GM23248 (cell line): ENCODE measurements around the gene HBA1. TPM values are rescaled to one million over a fixed set of nuclear protein-coding genes. Genes with fewer than 3 reads are reported as not detected.

Experiments
- DNase-seq: peaks from one replicate; pipeline ENCODE4 v3.0.0-alpha.2; 2015
- H2AFZ ChIP-seq: fragments of 200-600 bp; sonication (generic); 2 replicates; pipeline ENCODE4 v1.6.1; 2016; ENCODE audit warnings: antibody characterized with exemption
- H3F3A ChIP-seq: fragments of 200-600 bp; sonication (generic); 2 replicates; pipeline ENCODE4 v1.6.1; 2016; ENCODE audit warnings: mild to moderate bottlenecking, antibody characterized with exemption, mixed run types; ENCODE audit not compliant: insufficient read depth
- H3K27ac ChIP-seq: fragments of 200-600 bp; sonication (generic); 2 replicates; pipeline ENCODE4 v1.5.1; 2016; ENCODE audit warnings: mild to moderate bottlenecking
- H3K27me3 ChIP-seq: fragments of 200-600 bp; sonication (generic); replicated peaks from 2 replicates; pipeline ENCODE4 v1.6.1; 2016; ENCODE audit warnings: mild to moderate bottlenecking; ENCODE audit not compliant: insufficient read depth
- H3K36me3 ChIP-seq: fragments of 200-600 bp; sonication (generic); 2 replicates; pipeline ENCODE4 v1.6.1; 2016; ENCODE audit warnings: low read depth, mild to moderate bottlenecking
- H3K4me1 ChIP-seq: fragments of 200-600 bp; sonication (generic); 2 replicates; pipeline ENCODE4 v1.6.1; 2016; ENCODE audit warnings: mild to moderate bottlenecking; ENCODE audit not compliant: insufficient read depth
- H3K4me2 ChIP-seq: fragments of 200-600 bp; sonication (generic); one replicate; pipeline ENCODE4 v1.6.1; 2016; ENCODE audit warnings: mild to moderate bottlenecking; ENCODE audit not compliant: unreplicated experiment
- H3K4me3 ChIP-seq: fragments of 200-600 bp; sonication (generic); 2 replicates; pipeline ENCODE4 v1.5.1; 2016; ENCODE audit warnings: mild to moderate bottlenecking
- H3K79me2 ChIP-seq: fragments of 200-600 bp; sonication (generic); 2 replicates; pipeline ENCODE4 v1.6.1; 2016; ENCODE audit warnings: mild to moderate bottlenecking; ENCODE audit not compliant: insufficient read depth
- H3K9ac ChIP-seq: fragments of 200-600 bp; sonication (generic); 2 replicates; pipeline ENCODE4 v1.6.1; 2016; ENCODE audit warnings: mild to moderate bottlenecking
- H3K9me2 ChIP-seq: fragments of 200-600 bp; sonication (generic); 2 replicates; pipeline ENCODE4 v1.6.1; 2016; ENCODE audit warnings: mixed run types, mild to moderate bottlenecking, moderate library complexity; ENCODE audit not compliant: insufficient read depth
- H3K9me3 ChIP-seq: fragments of 200-600 bp; sonication (generic); one replicate; pipeline ENCODE4 v1.6.1; 2017; ENCODE audit warnings: low read depth
- H4K20me1 ChIP-seq: fragments of 200-600 bp; sonication (generic); 2 replicates; pipeline ENCODE4 v1.6.0; 2016; ENCODE audit not compliant: insufficient read depth
- EZH2 ChIP-seq: fragments of 200-600 bp; sonication (generic); IDR thresholded peaks from 2 replicates; pipeline ENCODE4 v1.6.1; 2018; ENCODE audit warnings: antibody characterized with exemption, mild to moderate bottlenecking; ENCODE audit not compliant: insufficient read depth, poor library complexity, severe bottlenecking
- EZH2phosphoT487 ChIP-seq: fragments of 200-600 bp; sonication (generic); IDR thresholded peaks from 2 replicates; pipeline ENCODE4 v1.6.1; 2018; ENCODE audit warnings: antibody characterized with exemption, moderate library complexity, mild to moderate bottlenecking, low read depth; ENCODE audit not compliant: insufficient read depth
- WGBS, 2 experiments: methylation state at CpG; one replicate each; pipeline ENCODE4 v1.1.6; 2015 to 2017; ENCODE audit warnings: low lambda C conversion rate in 2 of 2, low coverage in 1 of 2; ENCODE audit errors: missing lambda C conversion rate in 2 of 2; 5-methylcytosine and 5-hydroxymethylcytosine counted together
- in situ Hi-C: fragments of 300-500 bp; cut with MboI; formaldehyde crosslinking; loops from 2 replicates; pipeline ENCODE4 v1.15.0; 2020
- polyA plus RNA-seq: library from polyadenylated mRNA; unstranded; fragments of >200 nt; fragmentation: Nextera tagmentation; extraction: Ambion mirVana; gene quantifications from 2 replicates; pipeline ENCODE4 v1.2.1, GENCODE V29; 2016
- total RNA-seq: library from RNA; depleted of rRNA; stranded (reverse); fragments of >200 nt; shearing (Covaris generic); gene quantifications from 2 replicates; pipeline ENCODE4 v1.2.3, GENCODE V29; 2014

The HBA1 gene
- total and polyA plus RNA-seq, 2 experiments from 2014 or later, result not detected

DNA sequence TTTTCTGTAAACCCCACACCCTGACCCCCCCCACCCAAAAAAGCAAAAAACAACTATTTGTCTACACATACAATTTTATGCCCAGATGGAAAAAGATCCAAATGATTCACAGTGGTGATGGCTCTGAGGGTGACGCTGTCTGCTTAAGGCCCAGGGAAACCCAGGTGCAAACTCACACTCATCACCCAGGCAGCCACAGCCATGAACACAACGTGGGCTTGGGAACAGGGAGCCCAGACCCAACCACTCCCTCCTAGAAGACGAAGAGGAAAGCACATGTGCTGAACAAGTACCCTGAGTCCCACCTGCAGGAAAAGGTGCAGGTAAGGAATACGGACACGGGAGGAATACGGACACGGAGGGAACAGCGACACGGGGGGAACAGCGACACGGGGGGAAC is 9.2 kb downstream of the HBA1 start:
- no peaks in the 10 kb centered on the region for H4K20me1 ChIP-seq
- no peak overlapping the region for H2AFZ ChIP-seq
- no peaks in the 10 kb centered on the region for H3K79me2 ChIP-seq
- H3K27ac ChIP-seq, result no peak overlapping the region
- H3K9me2 ChIP-seq, result no peaks in the 10 kb centered on the region
- no peak overlapping the region for H3K4me2 ChIP-seq
- whole genome bisulfite sequencing, 2 experiments, result 39 to 67% methylated on average over 4 to 10 of the region's 11 CpGs
- no peaks in the 10 kb centered on the region for H3K27me3 ChIP-seq
- no peak overlapping the region for H3K9ac ChIP-seq
- H3K4me3 ChIP-seq, result no peak overlapping the region
- DNase-seq, result no peak
- peaks cover 17% of the 10 kb centered on the region; the same call in 1 of the 2 replicates for H3K36me3 ChIP-seq
- TF ChIP-seq EZH2, result no peak
- TF ChIP-seq EZH2phosphoT487, result no peak
- H3K9me3 ChIP-seq, result no peaks in the 10 kb centered on the region
- in situ Hi-C loops, result no loop called here
- no peaks in the 10 kb centered on the region for H3K4me1 ChIP-seq
- H3F3A ChIP-seq, result peaks cover 11% of the 10 kb centered on the region

DNA sequence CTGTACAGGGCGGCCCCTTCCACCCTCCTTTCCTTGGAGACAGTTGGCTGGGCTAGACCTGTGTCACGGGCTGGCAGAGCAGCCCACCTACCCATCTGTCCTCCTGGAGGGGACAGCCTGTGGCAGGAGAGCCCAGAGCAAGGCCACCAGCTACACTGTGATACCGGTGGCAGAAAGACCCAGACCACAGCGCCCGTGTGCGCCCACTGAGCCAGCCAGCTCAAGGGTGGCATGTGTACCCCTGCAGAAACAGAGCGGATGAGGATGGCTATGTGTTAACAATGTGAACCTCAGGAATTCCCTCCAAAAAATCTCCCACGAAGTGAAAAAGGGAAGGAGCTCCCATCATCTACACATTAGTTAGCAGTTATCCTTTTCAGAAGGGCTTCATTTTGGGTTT is 10.8 kb downstream of the HBA1 start:
- Histone ChIP-seq H2AFZ (no peak overlapping the region), H3K9me3 (no peaks in the 10 kb centered on the region), H3K4me2 (no peak overlapping the region), H4K20me1 (no peaks in the 10 kb centered on the region), H3K79me2 (no peaks in the 10 kb centered on the region), H3K36me3 (peaks cover 18% of the 10 kb centered on the region; the same call in 1 of the 2 replicates), H3K27ac (no peak overlapping the region), H3F3A (peaks cover 11% of the 10 kb centered on the region), H3K9me2 (no peaks in the 10 kb centered on the region), H3K9ac (no peak overlapping the region), H3K27me3 (no peaks in the 10 kb centered on the region), H3K4me1 (peaks cover 4% of the 10 kb centered on the region; the same call in 1 of the 2 replicates), H3K4me3 (no peak overlapping the region)
- in situ Hi-C loops, result no loop called here
- DNase-seq, result no peak
- no peak for TF ChIP-seq EZH2
- no peak for TF ChIP-seq EZH2phosphoT487
- WGBS, 2 experiments, result 92 to 93% methylated on average over 8 of the region's 8 CpGs

DNA sequence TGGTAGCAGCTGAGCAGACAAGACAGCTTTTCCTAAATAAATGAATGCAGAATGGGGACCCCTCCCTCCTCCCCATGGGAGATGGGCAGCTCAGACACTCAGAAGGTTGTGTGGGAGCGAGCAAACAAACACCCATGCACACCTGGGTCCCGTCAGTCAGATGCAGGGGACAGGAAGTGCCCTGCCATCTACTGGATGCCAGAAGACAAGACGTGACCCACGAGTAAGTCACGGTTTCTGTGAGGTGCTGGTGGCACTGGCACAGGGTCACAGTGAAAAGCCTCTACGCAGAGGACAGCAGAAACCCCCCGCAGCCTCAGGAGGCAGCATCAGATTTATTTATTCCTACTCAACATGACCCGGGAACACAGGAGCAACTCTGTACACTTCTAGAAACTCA is 12.2 kb downstream of the HBA1 start:
- no peak overlapping the region for H2AFZ ChIP-seq
- H3K9me2 ChIP-seq, result no peaks in the 10 kb centered on the region
- 93% methylated on average over 8 of the region's 8 CpGs for WGBS, 2 experiments
- H3K9me3 ChIP-seq, result no peaks in the 10 kb centered on the region
- no peak overlapping the region for H3K4me3 ChIP-seq
- no peaks in the 10 kb centered on the region for H4K20me1 ChIP-seq
- no peaks in the 10 kb centered on the region for H3K79me2 ChIP-seq
- no peak overlapping the region for H3K4me2 ChIP-seq
- no peak for TF ChIP-seq EZH2
- no peak for TF ChIP-seq EZH2phosphoT487
- H3K9ac ChIP-seq, result no peak overlapping the region
- no peaks in the 10 kb centered on the region for H3K27me3 ChIP-seq
- H3K27ac ChIP-seq, result no peak overlapping the region
- H3F3A ChIP-seq, result peaks cover 11% of the 10 kb centered on the region
- in situ Hi-C loops, result no loop called here
- H3K4me1 ChIP-seq, result peaks cover 4% of the 10 kb centered on the region; the same call in 1 of the 2 replicates
- peaks cover 30% of the 10 kb centered on the region for H3K36me3 ChIP-seq
- no peak for DNase-seq

DNA sequence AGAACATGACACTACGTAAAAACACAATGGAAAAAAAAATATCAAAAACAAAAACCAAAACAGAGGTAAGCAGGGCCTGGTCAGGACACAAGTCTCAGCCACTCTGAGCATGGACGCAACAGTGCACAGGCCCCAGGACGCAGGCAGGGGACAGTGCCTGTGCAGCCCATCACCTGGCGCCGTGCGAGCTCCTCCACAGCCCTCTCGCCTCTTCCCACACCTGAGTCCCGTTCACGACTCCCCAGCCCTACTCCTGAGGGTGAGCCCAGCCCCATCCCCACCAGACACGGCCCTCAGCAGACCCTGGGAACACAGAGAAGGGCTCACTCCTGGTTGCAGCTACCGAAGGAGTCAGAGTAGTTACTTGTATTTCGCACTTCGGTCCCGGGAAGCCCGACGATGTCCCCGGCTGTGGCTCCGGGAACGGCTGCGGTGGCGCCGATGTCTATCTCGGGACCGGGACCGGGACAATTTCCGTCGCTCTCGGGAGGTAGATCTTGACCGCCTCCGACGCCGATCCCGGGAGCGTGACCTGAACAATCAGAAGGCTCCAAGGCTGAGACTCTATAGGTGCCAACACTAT is 13.2 kb downstream of the HBA1 start:
- peaks cover 31% of the 10 kb centered on the region for H3K36me3 ChIP-seq
- no peak overlapping the region for H3K27ac ChIP-seq
- no peak for DNase-seq
- H3K9me2 ChIP-seq, result no peaks in the 10 kb centered on the region
- TF ChIP-seq EZH2phosphoT487 (no peak), EZH2 (no peak)
- WGBS, 2 experiments, result 96 to 97% methylated on average over 30 to 34 of the region's 34 CpGs
- no peaks in the 10 kb centered on the region for H3K9me3 ChIP-seq
- peaks cover 6% of the 10 kb centered on the region for H3F3A ChIP-seq
- no peak overlapping the region for H3K4me3 ChIP-seq
- H3K4me1 ChIP-seq, result peaks cover 4% of the 10 kb centered on the region; the same call in 1 of the 2 replicates
- no peaks in the 10 kb centered on the region for H4K20me1 ChIP-seq
- no peaks in the 10 kb centered on the region for H3K27me3 ChIP-seq
- in situ Hi-C loops, result no loop called here
- 0 out of 2 replicates have a peak, but pooled peaks cover 7% of the 10 kb centered on the region for H3K79me2 ChIP-seq
- H3K9ac ChIP-seq, result no peak overlapping the region
- no peak overlapping the region for H2AFZ ChIP-seq
- no peak overlapping the region for H3K4me2 ChIP-seq

DNA sequence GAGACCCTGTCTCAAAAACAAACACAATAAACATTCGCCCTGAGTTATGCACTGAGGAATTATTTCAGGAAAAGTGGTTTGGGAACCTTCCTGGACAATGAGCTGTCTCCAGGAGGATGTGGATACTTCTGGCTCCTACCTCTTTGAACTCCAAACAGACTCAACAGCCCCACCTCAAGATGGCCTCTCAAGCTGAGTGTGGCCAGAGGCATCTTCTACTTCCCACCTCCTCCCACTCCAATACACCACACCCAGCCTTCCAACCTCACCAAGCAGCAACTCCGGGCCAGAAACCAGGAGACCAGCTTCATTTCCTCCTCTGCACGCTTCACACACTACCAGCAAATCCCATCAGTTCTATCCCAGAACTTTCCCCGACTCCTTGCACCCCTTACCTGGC is 15.4 kb downstream of the HBA1 start:
- Histone ChIP-seq H3K4me1 (peaks cover 4% of the 10 kb centered on the region; the same call in 1 of the 2 replicates), H3K79me2 (peaks cover 17% of the 10 kb centered on the region), H3K9ac (0 out of 2 replicates have a peak overlapping the region, but pooled peaks have one; percentile 7), H3K27ac (no peak overlapping the region), H2AFZ (no peak overlapping the region), H3K4me3 (no peak overlapping the region), H3K9me3 (no peaks in the 10 kb centered on the region), H3K9me2 (no peaks in the 10 kb centered on the region), H4K20me1 (no peaks in the 10 kb centered on the region), H3K36me3 (peaks cover 45% of the 10 kb centered on the region), H3K4me2 (no peak overlapping the region), H3K27me3 (no peaks in the 10 kb centered on the region), H3F3A (no peaks in the 10 kb centered on the region)
- 86 to 87% methylated on average over 4 of the region's 4 CpGs for WGBS, 2 experiments
- TF ChIP-seq EZH2phosphoT487, result no peak
- TF ChIP-seq EZH2, result no peak
- peak; percentile 34 for DNase-seq
- in situ Hi-C loops, result no loop called here
